NB4 (cell line): Measurements from ENCODE around the gene TTPAL.

ENCODE experiments used
- POLR2A ChIP-seq: IDR thresholded peaks from 2 replicates; pipeline ENCODE4 v1.6.1; 2011; ENCODE audit warnings: mild to moderate bottlenecking; ENCODE audit not compliant: insufficient read length; ENCODE audit errors: extremely low read depth
- TF ChIP-seq, protein P1 (sequence below): IDR thresholded peaks from one replicate; pipeline ENCODE4 v1.5.1; 2012; ENCODE audit warnings: low read depth, low read length
- TF ChIP-seq, protein P2 (sequence below): IDR thresholded peaks from 2 replicates; pipeline ENCODE4 v1.6.1; 2011; ENCODE audit warnings: low read depth, low read length

DNA sequence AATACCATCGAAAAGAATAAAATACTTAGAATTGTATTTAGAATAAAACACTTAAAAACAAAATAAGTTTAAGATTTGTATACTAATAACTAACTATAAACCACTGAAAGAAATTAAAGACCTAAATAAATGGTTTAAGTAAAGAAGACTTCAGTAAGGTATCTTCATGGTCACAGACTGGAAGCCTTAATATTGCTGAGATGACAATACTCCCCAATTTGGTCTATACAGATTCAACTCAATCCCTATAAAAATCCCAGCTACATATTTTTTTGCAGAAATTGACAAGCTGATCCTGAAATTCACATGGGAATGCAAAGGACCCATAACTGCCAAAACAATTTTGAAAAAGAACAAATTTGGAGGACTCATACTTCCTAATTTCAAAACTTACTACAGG is 27.3 kb downstream of the TTPAL start:
- TF ChIP-seq, protein P1, sequence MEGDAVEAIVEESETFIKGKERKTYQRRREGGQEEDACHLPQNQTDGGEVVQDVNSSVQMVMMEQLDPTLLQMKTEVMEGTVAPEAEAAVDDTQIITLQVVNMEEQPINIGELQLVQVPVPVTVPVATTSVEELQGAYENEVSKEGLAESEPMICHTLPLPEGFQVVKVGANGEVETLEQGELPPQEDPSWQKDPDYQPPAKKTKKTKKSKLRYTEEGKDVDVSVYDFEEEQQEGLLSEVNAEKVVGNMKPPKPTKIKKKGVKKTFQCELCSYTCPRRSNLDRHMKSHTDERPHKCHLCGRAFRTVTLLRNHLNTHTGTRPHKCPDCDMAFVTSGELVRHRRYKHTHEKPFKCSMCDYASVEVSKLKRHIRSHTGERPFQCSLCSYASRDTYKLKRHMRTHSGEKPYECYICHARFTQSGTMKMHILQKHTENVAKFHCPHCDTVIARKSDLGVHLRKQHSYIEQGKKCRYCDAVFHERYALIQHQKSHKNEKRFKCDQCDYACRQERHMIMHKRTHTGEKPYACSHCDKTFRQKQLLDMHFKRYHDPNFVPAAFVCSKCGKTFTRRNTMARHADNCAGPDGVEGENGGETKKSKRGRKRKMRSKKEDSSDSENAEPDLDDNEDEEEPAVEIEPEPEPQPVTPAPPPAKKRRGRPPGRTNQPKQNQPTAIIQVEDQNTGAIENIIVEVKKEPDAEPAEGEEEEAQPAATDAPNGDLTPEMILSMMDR, result no peak
- TF ChIP-seq POLR2A, result no peak
- TF ChIP-seq, protein P2, sequence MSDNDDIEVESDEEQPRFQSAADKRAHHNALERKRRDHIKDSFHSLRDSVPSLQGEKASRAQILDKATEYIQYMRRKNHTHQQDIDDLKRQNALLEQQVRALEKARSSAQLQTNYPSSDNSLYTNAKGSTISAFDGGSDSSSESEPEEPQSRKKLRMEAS, result no peak
